SKM-1 (cell line): ENCODE measurements around the gene BEST1.
A peak's percentile ranks its signal among the peaks of the same experiment; 100 is the strongest.
"Not testable (repeated sequence)": the region's sequence is repeated elsewhere in the genome, so short reads cannot be mapped to it uniquely, and the experiment has no call there.

Source experiments
- DNase-seq: peaks from one replicate; lab custom pipeline; 2025; ENCODE audit not compliant: unreplicated experiment; lab: John Stamatoyannopoulos, UW

BEST1 gene

DNA sequence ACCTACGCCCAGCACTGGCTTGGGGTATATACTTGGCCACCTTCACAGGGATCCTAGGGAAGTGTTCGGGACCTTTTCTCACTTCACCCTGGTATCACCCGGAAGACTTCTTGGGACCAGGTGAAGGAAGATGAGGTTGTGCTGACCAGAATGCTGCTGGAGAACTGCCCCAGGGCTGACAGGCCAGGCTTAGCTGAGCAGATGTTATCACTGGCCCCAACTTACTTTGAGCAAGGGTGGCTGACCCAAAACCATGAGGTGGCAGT lies 12.8 kb downstream of the BEST1 start:
- no peak for DNase-seq

DNA sequence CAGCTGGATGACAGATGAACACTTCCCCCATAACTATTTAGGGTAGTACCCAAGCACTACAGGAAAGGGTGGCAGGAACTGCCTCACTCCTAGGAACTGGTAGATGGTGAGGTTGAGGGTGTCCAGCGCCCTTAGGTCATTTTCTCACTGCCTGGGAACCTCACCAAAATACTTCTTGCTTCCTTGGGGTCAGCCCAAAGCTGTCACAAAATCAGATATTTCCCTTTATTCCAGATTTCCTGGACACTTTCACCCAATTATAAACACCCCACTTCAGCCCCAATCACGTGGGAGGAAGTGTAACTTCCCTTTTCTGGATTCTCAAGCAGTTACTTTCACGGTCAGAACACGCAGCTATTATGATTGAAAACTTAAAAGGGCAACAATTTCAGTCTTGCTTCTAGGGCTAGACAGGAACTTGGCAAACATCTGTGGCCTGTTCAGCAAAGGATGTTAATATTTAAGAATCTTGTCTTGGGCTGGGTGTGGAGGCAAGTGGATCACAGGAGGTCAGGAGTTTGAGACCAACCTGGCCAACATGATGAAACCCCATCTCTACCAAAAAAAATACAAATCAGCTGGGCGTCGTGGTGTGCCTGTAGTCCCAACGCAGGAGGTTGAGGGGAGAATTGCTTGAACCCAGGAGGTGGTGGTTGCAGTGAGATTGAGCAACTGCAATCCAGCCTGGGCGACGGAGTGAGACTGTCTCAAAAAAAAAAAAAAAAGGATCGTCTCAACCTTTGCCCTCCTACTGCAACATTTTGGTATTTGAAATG lies 13.3 kb downstream of the BEST1 start:
- DNase-seq = peak; percentile 56

DNA sequence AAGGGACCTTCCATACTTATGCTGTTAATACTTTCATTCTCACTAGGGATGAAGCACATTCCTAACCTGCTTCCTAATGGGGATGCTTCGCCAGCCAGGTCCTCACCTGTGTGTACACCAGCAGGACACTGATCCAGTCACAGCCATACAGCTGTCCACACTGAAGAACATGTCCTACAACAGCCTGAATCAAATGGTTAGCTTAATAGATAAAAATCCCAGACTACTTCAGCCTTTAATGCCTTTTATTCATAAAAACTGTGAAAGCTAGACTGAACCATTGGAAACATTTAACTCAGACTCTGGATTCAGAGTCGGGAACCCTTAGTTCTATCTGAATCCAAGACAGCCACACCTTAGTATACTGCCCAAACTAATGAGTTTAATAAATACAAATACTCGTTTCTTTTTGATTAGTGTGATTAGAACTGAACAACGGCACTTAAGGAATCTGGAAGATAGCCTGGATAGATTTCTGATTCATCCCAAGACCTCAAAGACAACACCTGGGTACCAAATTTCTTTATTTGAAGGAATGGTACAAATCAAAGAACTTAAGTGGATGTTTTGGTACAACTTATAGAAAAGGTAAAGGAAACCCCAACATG lies 14.0 kb downstream of the BEST1 start:
- DNase-seq = no peak

DNA sequence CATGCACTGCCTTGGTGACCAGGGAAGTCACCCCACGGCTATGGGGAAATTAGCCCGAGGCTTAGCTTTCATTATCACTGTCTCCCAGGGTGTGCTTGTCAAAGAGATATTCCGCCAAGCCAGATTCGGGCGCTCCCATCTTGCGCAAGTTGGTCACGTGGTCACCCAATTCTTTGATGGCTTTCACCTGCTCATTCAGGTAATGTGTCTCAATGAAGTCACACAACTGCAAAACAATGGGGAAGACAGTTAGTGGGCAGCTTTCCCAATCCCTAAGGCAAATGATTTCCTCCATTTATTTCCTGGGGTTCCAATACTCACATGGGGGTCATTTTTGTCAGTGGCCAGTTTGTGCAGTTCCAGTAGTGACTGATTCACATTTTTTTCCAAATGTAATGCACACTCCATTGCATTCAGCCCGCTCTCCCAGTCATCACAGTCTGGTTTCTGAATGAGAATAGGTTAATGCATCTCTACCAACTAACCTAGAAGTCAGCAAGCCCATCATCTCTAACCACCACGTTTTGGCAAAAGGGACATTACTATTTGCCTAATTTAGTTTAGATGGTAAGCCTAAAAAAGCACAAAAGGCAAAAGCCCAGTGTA lies 14.6 kb downstream of the BEST1 start:
- not testable (repeated sequence) for DNase-seq

DNA sequence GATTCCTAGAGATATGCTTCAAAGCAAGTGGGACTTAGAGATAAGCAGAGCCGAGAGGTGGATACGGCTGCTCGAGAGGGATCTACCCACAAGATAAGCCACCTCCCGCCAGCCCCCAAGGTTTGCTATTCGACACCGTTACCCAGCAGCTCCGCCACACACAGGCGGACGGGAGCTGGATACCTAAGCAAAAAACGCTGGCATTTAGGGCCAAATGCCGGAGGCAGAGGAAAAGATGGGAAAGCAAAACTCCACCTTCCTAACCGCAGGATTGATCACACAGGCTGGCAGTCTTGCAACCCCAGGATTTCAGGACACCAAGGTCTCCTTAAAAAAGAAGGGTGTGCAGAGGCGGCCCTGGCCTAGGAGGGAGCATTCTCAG lies 16.6 kb downstream of the BEST1 start:
- no peak for DNase-seq

DNA sequence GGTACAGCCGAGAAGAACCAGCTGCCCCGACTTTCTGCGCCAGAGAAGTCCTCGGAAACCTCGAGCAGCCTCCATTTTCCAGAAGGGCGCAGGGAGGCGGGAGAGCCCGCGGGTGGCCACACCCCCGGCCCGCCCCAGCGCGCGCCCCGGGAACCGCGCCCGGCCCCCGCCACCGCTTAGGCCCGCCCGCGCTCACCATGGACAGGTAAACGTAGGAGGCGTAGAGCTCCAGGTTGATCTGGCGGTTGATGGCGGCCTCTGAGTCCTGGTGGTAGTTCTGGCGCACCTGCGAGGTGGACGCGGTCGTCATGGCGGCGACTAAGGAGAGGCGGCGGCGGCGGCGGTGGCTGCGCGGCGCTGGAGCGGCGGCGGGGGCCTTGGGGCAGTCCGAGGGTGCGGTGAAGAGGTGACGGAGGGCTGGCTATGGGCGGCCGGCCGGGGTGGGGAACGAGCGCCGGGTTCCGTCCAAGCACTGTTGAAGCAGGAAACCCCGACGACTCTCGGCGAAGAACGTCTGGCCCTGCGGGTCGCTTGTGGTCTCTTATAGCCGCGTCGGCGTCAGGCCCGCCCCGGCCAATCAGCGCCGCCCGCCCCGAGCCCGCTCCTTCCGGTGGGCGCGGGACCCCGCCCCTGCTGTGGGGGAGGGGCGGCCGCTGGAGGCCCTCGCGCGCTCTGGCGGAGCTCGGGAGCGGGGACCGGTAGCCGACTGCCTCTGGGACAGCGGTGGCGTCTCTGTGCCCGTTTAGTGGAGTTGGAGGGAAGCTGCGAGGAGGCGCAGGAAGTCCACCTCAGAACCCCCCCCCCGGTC lies 17.2 kb downstream of the BEST1 start, which contains the start of gene FTH1:
FTH1 (minus strand) TSS at position 519 of the 808 bp plus-strand sequence; CDS start at position 310, 209 bp downstream.
- DNase-seq = peak; percentile 76

DNA sequence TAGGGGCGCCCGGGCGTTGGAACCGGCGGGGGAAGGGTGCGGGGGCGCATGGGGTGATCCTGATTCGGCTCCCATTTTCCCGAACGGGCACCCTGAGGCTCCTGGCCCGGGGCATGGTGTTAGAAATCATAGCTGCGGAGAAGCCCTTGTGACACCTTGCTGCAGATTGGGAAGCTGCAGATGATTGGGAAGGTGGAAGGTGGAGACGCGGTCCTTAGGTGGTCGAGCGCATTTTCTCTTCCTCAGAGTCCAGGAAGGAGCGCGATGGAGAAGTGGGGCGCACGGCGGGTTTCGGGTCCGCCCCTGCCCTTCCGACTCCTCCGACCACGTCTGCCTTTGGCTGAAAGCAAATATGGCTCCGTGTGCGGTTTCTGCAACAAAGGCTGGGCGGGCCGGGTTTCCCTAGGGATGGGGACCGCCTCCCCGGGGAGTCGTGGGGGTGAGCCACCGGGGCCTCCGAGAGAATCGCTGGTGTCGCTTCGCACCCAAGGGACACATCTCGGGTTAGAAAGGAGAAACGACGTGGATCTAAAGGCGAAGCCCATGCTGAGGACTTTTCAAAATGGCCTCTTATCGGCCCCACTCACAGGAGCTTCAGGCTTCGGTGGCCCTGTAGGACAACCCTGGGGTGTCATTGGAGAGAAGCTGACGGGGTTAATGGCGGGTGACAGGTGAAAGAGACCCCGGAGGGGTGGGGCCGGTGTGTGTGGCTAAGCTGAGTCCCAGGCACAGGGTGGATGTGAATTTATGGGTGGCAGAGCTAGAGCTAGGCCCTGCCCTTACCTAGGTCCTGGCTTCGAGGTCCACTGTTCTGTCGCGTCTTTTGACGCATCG lies 18.0 kb downstream of the BEST1 start:
- DNase-seq = no peak

DNA sequence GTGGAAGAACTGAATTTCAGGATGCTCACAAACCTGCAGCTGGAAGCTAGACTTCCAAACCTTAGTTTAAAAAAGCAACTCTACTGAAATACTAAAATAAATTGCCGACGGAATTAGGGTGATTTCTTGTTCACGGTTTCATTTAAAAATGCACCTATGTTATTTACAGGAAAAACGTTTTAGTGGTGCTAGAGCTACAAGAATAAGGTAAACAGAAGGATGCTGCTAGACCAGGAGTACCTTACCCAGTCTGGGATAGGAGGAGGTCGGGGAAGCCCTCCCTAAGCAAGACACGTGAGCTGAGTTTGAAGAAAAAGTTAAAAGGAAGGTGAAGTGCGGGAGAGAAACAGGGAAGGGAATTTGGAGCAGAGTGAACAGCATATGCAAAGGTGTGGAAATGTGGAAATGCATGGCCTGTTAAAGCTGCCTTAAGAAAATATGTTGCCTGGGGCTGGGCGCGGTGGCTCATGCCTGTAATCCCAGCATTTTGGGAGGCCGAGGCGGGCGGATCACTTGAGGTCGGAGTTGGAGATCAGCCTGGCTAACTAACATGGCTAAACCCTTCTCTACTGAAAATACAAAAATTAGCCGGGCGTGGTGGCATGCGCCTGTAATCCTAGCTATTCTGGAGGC lies 18.7 kb downstream of the BEST1 start:
- no peak for DNase-seq

DNA sequence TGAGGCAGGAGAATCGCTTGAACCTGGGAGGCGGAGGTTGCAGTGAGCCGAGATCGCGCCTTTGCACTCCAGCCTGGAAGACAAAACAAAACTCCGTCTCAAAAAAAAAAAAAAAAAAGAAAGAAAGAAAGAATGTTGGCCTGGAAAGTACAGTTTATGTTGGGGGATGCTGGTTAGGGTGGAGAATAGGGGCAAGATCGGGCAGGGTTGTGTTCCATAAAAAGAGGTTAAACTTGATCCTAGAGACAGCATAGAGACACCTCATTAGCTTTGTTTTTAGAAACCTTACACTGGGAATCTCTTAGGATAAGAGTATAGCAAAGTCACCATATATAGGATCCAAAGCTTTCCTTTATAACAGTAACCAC lies 19.2 kb downstream of the BEST1 start:
- no peak for DNase-seq

DNA sequence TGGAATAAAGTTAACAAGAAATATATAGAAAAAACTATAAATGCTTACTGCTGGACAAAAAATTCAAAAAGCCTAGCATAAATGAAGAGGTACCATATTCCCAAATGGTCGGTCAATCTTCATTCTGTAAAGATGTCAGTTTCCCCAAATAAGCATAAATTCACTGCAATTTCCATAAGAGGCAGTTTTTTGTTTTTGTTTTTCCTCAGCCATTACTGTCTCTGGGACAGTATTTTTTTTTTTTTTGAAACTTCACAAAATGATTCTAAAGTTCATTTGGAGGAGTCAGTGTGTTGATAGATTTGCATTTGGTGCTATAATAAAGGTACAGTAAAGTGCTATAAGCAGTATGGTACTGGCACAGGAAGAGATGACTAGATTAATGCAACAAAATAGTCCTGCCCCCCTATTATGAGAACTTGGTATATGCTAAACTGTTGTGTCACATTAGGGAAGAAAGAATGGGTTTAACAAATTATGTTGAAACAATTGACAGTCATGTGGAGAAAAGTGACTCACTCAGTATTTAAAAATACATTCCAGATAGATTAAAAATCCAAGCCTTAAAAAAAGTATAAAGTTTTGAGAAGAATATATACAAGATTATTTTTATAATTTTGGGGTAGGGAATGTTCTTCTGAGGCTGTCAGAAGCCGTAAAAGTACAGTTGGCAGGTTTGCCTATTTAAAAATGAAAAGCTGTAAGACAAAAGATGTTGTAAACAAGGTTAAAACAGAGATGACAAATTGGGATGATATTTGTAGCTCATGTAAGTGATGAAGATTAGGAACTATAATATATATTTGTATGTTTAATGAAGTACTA lies 19.9 kb downstream of the BEST1 start:
- peak; percentile 71 for DNase-seq

DNA sequence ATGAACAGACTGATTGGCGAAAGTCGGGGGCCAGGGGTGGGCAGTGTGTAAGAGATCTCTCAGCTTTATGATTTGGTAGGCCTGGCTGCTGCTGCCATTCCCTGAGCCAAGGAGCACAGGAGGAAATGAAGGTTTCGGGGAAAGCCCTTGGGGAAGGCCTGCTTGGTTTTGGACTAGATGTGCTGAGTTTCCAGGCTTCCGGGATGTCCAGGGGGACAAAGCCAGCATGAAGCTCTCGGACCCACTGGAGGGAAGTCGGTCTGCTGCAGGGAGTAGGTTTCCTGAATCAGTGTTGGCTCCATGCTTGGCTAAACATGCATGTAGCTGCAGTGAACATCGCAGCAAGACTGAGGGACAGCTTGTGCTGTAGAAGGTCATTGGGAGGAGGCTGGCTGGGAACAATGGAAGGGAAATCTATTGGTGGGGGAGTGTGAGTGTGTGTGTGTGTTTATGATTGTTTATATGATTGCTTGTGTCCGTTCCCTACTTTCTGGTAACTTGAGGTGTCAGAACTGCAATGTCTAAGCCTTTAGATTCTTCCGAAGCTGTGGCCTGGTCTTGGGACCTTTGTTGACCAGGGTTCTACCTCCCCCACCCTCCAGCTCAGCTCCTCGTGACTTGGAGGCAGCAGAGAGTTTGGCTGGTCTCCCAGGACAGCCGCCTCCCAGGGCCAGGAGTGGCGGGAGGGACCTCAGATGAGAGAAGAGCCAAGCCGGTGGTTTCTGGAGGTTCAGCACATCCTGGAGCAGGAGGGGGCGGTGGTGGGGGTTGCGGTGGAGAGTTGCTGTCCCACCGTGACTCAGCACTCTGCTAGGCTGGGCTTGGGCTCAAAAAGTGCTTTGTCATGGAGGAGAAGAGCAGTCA lies 21.3 kb downstream of the BEST1 start:
- peak; percentile 79 for DNase-seq

DNA sequence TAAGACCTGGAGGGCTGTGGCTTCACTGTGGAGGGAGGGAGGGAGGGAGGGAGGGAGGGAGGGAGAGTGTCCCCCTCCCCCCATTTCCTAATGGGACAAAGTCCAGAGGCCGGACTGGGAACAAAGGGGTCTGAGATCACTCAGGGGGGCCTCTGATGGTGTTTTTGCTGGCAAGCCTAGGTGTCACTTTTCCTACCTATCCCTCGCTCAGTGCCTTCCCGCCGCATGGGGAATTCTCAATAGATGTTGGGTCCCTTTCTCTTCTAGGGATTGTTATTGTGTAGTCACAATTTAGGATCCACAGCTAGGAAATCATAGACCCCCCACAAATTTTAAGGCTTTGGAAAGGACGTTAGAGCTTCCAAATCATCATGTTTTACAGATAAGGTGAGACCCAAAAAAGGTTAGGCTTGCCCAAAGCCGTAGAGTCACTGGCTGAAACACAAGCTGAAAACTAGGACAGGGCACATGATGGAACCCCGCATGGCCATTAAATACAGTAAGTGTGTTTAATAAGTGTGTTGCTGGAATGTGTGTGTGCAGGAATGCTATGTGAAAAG lies 22.0 kb downstream of the BEST1 start:
- DNase-seq = no peak

DNA sequence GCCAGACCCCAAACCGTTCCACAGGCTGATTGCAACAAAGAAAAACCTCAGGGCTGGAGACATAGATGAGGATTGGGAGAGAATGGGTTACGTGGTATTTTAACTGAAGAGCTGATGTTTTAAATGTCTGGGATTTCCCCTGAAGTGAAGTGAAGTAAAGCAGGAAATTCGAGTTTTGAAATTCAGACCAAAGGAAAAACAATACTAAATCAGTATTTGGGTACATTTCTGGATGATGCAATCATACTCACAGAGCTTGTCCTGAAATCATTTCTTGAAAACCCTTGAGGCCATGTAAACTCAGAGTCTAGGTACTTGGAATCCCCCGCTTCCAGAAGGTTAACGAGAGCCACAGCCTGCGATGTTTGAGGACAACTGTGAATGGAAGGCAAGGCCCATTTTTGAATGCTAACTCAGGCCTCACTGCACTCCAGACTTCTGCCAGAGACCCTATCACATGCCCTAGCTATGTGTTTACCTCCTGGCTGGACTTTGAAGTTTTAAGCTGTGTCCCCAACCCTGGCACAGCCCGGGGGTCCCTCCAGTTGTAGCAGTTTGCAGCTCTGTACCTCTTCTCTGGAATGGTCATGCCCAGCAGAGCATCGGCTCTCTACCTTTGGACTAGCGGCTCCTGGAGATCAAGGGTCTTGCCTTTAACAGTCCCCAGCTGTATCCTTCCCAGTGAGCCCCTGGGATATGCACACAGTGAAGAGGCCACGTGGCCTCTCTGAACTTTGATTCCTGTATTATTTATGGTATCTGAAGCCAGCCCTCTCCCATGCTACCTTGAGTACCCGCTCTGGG lies 22.7 kb downstream of the BEST1 start:
- DNase-seq = no peak

DNA sequence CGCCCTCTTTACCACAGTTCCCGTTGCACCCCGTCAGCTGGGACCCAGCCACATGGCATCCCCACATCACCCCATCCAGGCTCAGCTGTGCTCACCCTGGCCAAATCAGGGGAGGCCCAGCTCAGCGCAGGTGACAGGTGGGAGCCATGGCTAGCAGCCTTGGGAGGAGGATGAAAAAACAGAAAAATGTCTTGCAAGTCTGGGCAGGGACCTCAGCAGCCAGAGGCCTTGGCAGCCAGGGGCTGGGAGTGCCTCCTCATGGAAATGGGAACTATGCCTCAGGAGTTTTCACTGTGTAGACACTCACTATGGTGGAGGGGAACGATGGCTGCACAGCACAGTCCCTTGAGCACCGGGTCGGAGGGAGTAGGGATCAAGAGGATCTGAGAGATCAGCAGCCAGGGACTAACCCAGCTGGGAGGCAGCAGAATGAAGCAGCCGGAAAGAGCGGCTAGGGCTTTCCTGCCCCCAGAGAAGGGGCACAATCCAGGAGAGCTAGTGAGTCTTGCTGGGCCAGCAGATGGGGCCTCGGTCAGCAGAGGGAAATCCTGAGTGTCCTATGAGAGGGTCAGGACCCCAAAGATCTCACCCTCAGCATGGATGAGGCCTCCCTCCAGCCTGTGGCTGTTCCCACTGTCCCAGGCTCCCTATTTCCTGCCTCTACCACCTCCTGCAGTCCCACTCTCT lies 23.5 kb downstream of the BEST1 start:
- DNase-seq = no peak

DNA sequence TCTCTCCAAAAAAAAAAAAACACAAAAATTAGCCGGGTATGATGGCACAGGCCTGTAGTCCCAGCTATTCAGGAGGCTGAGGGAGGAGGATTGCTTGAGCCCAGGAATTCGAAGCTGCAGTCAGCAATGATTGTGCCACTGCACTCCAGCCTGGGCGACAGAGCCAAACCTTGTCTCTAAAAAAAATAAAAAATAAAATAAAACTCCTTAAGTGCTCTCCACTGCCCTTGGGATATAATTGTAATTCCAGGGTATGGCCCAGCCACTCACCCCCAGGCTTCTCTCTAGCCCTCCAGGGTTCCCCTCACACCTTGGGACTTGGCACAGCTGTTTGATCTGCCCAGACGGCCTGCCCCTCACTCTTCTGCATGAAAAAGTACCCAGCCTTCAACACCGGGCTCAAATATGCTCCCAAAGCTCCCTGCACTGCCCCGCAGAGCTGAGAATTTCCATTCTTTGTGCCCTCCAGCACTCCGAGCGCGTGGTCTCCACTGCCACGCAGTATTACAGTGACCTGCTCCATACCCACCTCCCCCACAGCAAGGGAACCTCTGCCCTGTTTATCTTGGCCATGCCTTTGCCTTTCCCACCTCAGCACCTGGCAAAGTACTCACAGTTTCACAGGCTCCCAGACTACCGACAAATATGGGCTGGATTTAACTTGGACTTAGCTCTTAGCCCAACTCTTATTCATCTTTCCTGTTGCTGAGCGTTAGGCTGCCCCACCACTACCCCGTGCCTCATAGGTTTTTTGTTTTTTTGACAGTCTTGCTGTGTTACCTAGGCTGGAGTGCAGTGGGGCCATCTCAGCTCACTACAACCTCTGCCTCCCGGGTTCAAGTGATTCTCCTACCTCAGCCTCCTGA lies 24.8 kb downstream of the BEST1 start:
- no peak for DNase-seq
